HG03066 (cell line): ENCODE measurements around the gene RUNX1.

Source experiments
- ATAC-seq: cut with Tn5 transposase; IDR thresholded peaks from one replicate; pipeline ENCODE4 v1.9.1; 2021; ENCODE audit warnings: low read depth; ENCODE audit not compliant: unreplicated experiment

The RUNX1 gene

DNA sequence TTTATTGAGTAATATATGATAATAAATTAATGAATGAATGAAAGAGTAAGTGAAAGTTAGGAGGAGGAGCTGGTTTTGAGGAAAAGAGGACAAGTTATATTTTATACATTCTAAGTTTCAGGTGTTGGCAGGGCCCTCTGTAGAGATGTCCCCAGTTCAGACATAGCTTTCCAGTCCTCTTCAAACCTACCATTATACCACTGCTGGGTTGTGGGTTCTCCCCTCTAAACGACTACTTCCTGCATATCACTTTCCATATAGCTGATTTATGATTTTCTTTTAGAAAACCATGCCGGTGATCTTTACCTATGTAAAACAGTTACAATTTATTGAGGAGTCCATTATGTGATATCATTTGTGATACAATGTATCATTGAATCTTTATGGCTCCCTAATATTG, 116.9 kb downstream of the RUNX1 start:
- ATAC-seq: no peak

DNA sequence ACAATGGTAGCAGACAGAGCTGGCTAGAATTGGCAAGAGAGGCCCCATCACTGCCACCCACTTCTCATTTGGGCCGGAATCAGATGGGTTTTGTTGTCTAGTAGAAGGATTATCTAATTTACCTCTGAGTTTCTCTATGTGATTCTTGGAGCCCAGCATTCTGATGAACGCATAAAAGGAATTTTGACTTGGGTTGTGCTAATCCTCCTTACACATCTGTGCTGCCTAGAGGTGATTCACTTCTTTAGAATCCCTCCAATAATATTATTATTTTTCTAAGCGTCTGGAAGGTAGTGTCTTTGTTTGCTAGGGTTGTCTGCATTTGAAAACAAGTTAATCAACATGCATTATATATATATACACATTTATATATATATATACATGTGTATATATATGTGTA, 118.1 kb downstream of the RUNX1 start:
- ATAC-seq: no peak

DNA sequence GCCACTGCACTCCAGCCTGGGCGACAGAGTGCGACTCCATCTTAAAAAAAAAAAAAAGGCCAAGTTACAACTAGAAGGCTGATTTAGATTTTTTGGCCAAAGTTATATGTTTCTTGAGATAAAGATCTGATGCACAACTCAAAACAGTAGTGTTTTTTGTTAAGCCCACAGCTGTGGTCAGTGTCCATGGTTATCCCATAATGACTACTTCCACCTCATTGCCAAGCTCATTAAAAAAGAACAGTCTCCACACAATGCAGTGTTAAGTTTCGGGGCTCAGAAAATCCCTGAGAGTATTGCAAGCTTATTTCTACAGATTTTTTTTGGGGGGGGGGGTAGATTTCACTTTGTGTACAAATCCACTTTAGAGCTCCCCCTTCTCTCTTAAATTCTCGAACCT, 120.5 kb downstream of the RUNX1 start:
- no peak for ATAC-seq

DNA sequence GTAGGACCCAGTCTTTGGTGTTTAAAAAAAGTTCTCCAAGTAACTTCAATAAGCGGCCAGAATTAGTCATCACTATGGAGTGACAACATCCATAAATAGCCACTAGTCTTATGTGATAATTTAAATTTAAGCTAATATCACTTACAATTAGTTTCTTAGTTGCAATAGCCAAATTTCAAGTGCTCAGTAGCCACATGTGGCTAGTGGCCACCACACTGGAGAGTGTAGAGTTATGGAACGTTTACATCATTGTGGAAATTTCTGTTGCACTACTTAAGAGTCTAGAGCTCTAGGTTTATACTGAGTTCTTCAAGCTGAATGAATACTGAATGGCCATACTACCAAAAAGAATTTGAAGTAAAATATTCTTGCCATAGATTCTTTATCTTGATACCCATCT, 121.1 kb downstream of the RUNX1 start:
- ATAC-seq: no peak

DNA sequence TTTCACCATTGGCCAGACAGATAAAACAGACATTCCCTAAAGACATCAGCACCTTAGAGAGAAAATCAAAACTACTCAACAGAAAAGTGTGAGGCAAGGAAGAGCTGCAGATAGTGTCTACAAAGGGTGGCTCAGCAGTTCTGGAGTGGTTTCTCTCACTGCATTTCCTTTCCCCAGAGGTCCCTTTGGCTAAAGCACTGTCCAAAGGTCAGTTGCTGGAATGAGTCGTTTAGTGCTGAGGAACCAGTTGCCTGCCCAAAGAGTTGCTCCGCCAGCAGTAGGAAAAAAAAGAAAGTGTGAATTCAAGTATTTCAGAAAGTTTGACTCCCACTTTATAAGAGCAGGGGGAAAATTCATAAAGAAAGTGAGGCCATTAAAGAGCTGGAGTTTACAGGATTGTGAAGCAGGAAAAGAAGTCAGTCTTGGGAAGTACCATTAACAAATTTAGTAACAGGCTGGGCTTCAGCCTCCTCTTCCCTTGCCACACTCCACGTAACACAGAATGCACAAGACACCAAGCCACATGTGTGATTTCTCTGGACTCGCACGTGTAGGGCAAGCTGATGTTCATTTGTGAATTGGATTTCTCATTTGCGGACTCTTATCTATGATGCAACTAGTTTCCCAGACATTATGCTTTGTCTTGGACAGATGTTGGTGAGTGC, 122.2 kb downstream of the RUNX1 start:
- ATAC-seq: no peak

DNA sequence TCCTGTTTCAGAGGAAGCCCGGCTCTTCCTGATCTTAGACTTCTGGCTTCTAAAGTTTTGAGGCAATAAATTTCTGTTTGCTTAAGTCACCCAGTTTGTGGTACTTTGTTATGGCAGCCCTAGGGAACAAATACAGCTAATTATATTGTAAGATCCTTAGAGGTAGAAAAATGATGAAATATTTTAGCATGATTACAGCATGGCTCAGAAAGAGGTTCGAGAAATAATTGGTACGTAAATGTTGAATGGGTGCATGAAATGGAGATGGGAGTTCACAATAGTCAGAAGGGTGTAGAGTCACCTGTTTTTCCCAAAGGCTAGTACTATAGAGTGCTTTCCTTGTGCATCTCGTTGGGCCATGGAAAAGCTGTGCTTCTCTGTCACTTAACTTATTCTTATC, 123.5 kb downstream of the RUNX1 start:
- ATAC-seq: no peak

DNA sequence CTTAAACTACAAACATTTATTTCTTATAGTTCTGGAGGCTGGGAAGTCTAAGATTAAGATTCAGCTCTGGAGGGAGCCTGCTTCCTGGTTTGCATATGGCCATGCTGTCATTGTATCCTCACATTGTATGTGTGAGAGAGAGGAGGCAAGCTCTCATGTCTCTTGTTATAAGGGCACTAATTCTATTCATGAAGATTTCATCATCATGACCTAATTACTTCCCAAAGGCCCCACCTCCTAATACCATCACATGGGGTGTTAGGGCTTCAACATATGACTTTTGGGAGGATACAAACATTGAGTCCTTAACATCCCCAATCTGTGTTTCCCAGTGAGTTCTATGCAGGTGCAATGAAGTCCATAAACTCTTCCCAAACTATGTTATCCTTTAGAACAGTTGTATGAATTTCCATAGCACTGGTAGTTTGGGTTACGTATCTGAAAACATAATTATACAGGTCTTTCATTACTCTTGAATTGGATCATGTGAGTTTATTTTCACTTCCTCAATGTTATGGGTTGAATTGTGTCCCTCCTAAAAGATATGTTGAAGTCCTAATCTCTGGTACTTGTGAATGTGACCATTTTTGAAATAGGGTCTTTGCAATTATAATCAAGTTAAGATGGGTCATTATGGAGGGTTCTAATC, 124.2 kb downstream of the RUNX1 start:
- ATAC-seq: no peak

DNA sequence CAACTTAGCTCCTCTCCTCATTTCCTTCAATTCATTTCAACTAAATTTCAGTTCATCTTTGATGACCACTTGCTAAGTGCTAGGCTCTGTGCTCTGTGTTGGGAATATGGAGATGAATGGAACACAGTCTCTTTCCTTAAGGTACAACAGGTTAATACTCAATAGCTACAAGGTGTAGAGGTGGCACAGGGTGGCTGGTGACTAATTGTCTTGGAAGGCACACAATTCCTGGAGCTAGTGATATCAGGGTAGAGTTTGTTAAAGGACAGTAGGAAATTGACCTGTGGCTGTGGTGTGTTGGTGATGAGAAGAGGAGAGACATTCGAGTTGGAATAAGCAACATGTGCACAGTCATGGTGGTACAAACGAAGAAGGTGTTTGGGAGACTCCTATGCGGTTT, 124.9 kb downstream of the RUNX1 start:
- no peak for ATAC-seq

DNA sequence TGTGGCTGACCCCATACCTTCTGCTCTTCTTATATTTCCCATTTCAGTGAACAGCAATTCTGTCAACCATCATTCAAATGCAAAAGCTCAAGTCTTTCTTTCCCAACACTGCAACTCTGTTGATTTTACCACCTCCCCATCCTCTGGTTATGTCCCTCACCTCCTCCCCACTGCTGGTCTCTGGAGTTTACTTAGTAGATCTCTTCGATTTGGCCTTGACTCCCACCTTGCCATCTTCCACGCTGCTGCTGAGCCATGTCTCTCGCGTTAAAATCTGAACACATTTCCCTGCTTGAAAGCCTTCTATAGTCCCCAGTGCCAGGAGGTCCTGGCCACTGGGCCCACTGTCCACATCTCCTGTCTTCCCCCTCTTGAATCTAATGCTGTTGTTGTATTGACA, 125.5 kb downstream of the RUNX1 start:
- ATAC-seq: no peak

DNA sequence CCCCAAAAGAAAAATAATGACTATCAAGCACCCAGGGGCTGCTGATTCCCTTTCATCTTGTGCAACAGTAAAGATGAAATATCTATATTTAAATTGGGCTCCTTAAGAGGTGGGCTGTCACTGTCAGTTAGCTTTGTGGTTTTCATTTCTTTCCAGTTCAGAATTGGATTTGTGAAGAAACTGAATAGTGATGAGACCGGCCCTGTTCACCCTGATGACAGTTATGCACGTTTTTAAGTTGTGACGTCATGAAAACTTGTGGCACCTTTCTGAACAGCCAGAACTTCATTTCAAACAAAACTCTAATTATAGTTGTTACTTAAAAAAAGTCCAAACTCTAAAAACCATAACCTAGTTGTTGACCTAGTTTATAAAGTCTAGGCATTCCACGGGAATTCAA, 125.9 kb downstream of the RUNX1 start:
- ATAC-seq: no peak

DNA sequence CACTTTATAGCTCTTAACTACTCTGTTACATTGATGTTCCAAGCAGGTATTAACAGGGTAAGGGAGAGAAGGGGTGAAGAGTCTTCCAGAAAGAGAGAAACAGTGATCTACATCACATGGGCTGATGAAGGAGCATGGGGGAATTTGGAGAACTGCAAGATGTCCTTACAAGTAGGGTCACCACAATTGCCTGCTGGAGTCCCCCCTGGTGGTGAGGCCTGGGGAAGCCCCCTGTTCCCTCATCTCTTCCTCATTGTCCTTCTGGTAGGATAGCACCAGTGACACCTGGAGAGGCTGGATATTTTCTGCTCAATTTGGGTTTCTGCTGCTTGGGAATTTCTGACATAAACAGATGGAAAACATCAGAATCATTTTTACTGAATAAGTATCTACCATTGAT, 126.6 kb downstream of the RUNX1 start:
- ATAC-seq: no peak

DNA sequence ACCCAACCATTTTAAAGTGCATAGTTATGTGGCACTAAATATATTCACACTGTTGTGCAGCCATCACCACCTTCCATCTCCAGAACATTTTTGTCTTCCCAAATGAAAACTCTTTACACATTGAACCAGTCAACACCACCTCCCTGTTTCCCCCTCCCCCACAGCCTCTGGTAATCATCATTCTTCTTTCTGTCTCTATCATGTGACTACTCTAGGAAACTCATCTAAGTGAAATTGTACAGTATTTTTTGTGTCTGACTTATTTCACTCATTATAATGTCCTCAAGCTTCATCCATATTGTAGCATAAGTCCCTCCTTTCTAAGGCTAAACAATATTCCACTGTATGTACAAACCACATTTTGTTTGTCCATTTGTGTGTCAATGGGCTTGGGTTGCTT, 128.0 kb downstream of the RUNX1 start:
- ATAC-seq: no peak

DNA sequence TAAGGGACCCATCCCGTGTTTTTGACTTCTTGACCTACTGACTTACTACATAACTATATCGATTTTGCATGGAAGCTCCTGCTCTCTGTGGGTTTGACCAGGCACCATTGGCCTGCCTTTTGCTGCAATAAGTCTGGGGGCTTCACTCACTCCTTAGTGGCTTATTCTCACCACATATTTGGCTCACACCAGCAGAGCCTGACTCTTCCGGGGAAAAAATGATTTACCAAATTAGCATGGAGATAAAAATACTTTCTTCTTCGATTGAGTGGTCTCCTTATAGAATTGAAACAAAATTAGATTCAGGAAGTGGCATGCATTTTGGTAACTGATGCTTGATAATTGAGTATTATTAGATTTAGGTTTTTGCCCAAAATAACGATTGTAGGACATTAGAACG, 129.7 kb downstream of the RUNX1 start:
- ATAC-seq: no peak

DNA sequence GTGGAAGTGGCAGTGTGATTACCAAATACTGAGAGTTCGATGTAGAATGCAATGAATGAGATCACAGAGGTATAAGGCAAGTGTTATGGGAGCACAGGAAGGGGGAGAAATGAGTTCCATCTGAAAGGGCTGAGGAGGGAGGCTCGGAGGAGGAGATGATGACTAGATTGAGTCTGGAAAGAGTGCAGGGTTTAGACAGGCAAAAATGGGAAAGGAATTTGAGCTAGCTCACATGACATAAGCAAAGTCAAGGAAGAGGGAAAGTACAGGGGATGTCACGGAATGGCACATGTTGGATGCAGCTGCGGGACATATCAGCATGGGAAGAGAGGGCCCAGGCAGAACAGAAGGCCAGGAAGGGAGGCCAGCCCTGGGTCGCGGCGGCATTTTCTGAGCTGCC, 132.7 kb downstream of the RUNX1 start:
- no peak for ATAC-seq

DNA sequence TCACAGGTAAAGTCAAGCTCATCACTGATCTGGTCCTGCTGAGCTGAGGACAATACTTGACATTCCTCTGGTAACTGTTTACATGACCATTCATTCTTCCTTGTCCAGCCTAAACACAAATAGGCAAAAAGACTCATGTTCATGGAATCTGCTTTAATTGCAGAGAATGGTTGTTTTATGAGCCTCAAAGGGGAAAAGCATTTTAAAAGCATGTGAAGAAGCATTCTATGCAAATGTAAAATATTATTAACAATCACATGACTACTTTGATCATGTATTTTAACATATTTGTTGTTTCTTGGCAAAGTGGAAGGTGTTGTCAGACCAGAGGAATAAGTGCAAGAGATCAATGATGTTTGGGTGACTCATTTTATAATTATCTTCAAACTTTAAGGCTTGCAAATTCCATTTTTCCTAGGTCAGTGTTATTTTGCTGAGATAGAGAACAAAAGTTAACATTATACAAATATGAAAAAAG, 133.7 kb downstream of the RUNX1 start:
- ATAC-seq: no peak

DNA sequence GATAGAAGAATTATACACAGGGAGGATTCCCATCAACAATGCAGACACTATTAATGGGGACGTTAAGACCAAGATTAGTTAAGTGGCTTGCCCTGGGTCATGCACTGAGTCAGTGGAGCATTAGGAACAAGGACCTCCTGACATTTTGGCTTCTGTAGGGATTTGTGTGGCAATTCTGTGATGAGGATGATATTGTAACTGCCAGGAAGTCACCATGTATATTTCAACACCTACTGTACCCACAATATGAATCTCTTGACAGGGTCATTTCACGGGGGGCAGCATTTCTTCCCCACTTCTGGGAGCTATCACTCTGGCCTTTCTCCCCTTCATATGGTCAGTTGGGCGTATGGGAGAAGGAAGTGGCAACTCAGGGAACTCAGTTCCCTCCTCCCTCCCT, 134.9 kb downstream of the RUNX1 start:
- ATAC-seq: no peak

DNA sequence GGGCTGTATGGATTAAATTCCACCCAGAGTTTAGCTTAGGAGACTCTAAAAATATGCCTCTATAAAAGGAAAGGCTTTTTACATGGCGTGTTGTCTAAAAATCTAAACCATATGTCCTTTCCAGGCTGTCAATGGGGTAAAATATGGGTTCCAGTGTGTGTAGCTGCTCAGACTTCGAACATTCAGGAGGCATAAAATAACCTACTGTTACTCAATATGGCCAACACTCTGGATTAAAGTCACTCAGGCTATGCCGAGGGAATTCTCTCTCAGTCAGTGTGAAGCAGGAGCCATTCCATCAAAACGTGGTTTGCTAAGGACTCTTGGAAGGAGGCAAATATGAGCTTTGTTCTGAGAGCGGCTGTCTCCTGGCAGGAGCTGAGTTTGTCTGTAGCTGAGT, 135.3 kb downstream of the RUNX1 start:
- ATAC-seq: no peak

DNA sequence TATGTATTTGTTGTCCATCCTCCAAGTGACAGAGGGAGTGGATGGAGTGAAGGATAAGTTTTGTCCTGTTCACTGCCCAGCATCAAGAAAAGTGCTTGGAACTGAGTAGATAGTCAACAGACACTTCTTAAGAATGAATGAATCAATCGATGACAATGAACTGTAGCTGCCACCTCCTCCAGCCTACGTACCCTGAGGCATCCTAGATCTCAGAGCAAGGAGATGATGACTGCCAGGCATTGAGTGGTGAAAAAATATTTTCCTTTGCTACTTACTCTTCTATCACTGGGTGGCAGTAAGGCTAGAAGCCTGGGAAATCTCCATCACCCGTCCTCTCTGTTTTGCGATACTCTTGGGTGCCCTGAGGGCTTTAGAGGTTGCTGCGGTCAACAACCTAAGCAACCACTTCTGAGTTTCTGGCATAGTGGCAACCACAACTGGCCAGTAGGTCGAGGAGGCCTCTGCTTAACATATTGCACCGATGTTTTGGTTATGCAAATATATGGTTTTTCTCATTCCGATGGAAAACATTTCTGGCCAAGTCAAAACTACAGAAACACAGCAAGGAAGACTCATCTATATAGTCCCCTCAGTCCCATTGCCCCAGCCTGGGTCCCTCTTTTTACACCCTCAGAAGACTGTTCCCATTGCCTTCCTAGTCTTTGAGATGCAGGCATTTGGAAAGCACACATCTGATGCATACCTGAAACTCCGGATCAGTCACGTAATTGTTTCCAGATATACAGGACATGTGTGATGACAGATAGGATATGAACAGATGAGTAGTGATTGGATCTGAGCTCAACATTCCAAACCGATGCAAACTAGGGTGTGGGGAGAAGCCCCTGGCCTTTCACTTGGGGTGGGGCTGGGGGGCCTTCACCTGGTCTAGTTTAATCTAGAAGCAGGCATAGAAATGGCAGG, 136.8 kb downstream of the RUNX1 start:
- peak; percentile 52 for ATAC-seq

DNA sequence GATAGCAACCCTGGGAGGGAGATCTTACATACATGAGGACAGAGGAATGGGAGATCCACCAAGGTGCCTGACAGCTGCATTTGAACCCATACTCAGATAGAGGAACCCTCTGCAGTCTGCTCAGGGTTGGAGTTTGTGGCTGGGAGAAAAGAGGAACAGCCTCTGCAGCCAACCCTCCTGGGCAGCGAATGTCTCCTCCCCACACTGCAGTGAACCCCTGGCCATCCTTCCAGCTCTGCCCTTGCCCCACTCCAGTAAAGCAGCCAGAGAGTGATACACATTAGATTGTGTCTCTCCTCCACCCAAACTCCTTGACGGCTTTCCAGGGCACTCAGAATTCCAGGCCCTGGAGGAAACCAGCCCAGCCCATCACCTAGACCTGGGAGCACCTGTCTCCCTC, 137.7 kb downstream of the RUNX1 start:
- ATAC-seq: no peak

DNA sequence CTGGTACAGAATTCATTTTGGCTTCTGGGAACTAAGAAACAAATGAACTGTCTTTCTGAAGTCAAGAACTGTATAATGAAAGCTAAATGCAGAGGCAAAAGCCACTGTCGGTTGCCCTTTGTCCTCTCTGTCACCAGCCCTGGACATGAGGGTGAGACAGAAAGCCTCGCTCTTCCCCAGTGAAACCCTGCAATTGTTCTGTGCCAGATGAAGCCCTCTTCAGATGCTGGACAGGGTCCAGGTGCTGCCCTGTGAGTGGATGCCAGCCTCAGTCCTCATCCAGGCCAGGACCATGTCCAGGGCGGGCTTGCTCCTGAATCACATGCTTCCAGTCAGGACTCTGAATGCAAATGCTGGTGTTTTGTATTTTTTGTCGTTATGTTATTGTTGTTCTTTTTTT, 138.7 kb downstream of the RUNX1 start:
- no peak for ATAC-seq

DNA sequence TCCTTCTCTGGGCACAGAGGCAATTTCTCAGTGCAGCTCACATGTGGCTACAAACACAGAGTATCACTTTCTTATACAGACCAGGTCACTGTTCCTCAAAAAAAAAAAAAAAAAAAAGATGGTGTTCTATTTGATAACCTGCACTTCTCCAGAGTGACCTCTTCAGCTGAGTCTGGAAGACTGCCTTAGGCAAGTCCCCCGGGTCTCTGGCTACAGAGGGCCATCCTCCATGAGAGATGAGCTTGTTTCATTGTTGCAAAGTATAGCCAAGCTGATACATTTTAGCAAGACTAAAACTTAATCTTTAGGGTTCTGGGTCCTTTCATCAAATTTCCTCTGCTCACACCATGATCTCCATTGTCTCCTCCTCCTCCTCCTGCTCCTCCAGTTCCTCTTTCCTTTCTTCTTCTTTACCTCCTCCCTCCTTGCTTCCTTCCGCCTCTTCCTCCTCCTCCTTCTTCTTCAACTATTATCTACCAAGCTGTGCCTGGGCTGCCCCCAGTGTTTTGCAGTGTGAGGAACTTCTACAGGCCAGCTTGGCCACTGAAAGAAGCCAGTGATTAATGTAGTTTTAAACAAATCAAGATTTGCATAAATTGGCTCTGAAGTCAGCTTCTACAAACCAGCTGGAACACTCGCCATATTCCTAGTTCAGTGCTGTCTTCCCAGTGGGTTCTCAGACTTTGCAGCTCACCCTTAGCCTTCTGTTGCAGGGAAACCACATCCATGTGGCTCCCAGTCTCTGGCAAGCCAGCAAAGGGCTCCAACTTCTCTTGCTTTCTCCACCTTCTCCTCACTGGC, 139.4 kb downstream of the RUNX1 start:
- no peak for ATAC-seq
